RPMI7951 (cell line): Measurements from ENCODE around the gene PCBP3. TPM values are rescaled to one million over a fixed set of nuclear protein-coding genes. Genes with fewer than 3 reads are reported as not detected.
A peak's percentile ranks its signal among the peaks of the same experiment; 100 is the strongest.
"Not testable (repeated sequence)": the region's sequence is repeated elsewhere in the genome, so short reads cannot be mapped to it uniquely, and the experiment has no call there.

Source experiments
- DNase-seq: peaks from one replicate; pipeline ENCODE4 v3.0.0-alpha.2; 2012; ENCODE audit warnings: low read depth
- total RNA-seq: library from RNA; depleted of rRNA; stranded (reverse); fragments of >200 nt; shearing (Covaris generic); gene quantifications from 2 replicates; pipeline ENCODE4 v1.2.3, GENCODE V29; 2014; rRNA removed

The PCBP3 gene
- total RNA-seq, result 4.0 and 8.4 TPM in 2 replicates

- peak; percentile 93 for DNase-seq
Observed at GRCh38 chr21:45643021-45643980, at the start of gene PCBP3. Gene PCBP3, plus strand, starts transcription at chr21:45643725. Its CDS starts 206,361 bp downstream, at chr21:45850086.

DNA sequence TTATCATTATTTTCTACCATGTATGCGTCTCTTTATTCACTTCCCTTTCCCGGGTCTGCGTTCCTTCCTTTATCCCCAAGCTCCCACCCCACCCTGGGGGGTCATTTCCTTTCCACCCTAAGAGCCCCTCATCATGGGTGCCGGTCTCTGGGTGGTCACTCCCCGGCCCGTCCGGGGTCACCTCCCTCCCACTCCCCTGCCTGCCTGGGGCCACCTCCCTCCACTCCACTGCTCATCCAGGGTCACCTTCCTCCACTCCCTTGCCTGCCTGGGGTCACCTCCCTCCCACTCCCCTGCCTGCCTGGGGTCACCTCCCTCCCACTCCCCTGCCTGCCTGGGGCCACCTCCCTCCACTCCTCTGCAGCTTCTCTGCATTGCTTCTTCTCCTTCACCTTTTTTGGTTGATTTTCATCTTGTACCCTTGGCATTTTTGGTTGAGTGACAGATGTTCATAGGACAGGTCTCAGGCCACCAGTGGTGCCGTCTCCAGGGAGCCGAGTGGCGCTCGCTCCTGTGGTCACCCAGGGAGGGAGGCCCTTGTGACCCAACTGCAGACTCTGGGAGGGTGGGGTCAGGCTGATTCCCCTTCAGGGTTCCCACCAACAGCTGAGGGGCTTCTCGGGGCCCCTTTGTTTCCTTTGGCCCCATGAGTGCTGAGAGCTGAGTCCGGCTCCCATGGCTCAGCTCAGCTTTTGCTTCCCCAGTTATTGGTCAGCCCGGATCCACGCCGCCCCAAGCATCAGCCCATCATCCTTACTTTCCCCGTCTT is 48.6 kb upstream of the PCBP3 start:
- no peak for DNase-seq

GRCh38 chr21:45595574-45596295 is 47.8 kb upstream of the PCBP3 start:
- DNase-seq, result peak; percentile 10

GRCh38 chr21:45596704-45597318 is 46.7 kb upstream of the PCBP3 start:
- DNase-seq, result peak; percentile 36

DNA sequence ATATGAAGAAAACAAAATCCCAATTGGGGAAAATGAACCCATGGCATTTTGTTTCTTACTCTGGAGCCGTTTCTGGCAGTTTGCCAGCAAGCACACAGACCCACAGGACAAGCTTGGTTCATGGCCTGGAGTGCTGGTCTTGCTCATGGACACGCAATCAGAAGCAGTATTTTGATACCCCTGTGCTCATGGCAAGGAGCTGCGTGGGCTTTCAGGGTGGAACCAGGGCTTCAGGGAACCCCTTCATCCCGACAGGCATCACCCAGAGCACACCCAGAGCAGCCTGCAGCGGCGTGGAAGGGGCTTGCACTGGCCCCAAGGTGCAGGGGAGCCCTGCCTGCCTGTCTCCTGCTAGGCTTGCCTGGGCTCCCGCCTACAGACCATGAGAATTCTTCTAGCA is 45.4 kb upstream of the PCBP3 start:
- no peak for DNase-seq

DNA sequence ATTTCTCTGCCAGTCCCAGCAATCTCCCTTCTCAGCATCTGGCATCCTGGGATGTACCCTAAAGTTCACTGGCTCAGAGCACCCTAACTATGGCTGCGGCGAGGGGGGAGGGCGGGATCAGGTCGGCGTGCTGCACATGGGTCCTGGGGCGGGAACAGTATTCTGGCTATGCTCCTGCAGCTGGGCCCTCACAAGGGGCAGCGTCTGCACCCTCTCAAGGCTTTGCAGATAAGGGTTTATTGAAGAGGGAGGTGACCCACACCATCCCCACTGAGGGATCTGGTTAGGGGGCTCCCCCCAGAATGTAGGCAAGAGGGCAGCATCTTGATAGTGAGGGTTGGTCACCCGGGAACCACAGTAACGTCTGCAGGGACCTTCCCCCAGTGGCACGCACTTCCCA is 44.9 kb upstream of the PCBP3 start:
- no peak for DNase-seq

DNA sequence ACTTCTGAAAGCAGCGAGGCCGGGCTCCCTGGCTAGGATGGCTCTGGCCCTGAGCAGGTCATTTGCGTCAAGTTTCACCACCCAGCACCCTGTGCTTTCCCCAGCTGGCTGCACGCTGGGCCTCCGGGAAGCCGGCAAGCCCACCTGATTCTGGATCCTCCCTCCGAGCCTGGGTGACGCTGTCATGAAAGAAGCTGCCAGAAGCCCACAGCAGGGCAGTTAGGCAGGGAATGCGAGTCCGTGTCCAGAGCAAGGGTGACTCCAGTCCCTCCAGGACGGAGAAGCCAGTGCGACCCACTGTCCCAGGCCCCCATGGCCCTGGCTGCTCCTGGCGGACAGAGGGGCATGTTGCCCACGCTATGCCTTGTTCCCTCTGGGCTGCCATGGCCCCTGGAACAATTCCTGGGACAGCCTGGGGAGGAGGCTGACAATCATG is 44.4 kb upstream of the PCBP3 start:
- DNase-seq, result no peak

GRCh38 chr21:45600248-45600647 is 43.3 kb upstream of the PCBP3 start:
- no peak for DNase-seq

DNA sequence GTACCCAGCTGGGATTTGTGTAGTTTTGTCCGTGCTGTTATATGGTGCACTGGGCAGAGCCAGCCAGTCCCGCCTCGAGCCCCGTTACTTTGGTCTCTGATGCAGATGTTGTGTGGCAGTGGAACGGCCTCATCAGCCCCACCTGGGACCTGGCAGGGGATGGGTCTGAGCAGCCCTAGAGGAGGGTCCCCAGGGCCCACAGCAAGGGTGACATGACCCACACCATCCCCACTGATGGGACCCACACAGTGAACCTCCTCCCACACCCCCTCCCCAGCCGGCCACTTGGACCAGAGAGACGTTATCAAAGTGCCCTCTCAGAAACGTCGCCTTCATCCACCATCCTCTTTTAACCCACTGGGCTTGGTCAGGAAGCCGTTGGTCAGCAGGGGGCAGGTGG is 42.0 kb upstream of the PCBP3 start:
- no peak for DNase-seq

GRCh38 chr21:45602106-45602505 is 41.4 kb upstream of the PCBP3 start:
- no peak for DNase-seq

- DNase-seq, result no peak
Observed at GRCh38 chr21:45603481-45603880, 40.0 kb upstream of the PCBP3 start.

GRCh38 chr21:45604681-45605080 is 38.8 kb upstream of the PCBP3 start:
- not testable (repeated sequence) for DNase-seq

DNA sequence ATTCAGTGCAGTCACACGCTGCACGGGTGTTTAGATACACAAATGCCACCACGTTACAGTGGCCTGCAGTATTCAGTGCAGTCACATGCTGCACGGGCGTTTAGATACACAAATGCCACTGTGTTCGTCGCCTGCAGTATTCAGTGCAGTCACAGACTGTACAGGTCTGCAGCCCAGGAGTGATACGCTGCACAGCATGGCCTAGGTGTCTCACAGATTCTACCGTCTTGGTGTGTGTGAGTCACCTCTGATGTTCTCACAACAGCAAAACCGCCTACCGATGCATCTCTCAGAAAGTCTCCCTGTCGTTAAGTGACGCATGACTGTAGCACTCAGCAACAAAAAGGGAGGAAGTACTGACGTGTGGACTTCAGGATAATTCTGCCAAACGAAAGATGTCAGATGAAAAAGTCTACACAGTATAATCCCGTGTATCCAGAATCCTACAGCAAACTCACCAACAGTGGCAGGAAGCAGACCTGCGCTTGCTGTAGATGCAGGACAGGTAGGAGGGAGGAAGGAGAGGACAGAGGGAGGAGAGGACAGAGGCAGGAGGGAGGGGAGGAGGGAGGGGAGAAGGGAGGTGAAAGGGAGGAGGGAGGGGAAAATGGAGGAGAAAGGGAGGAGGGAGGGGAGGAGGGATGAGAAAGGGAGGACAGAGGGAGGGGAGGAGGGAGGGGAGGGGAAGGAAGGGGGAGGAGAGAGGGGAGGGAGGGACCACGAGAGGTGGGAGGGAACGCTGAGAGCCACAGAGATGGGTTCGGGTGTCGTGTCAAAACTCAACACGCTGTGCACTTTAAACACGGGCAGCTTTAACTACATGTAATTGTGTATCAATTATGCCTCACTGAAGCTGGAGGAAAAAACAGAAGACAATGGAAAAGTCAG is 36.3 kb upstream of the PCBP3 start:
- peak; percentile 88 for DNase-seq

DNA sequence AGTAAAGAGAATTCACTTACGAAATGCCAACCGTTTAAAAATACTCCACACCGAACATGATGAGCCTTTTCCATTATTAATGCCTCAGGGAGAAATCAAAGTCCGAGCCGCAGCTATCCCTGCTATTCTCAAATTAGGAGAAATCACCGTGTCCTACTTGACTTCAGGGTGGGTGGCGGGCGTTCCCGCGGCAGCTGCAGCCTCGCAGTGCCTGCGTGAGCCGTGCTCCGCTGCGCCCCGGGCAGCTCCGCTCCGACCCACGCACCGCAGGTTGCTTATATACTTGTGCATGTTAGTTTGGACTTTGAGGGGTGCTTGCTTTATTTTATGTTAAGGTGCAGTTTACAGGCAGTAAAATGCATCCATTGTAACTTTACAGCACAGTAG is 35.6 kb upstream of the PCBP3 start:
- DNase-seq, result peak; percentile 21

GRCh38 chr21:45608747-45609470 is 34.6 kb upstream of the PCBP3 start:
- not testable (repeated sequence) for DNase-seq

DNA sequence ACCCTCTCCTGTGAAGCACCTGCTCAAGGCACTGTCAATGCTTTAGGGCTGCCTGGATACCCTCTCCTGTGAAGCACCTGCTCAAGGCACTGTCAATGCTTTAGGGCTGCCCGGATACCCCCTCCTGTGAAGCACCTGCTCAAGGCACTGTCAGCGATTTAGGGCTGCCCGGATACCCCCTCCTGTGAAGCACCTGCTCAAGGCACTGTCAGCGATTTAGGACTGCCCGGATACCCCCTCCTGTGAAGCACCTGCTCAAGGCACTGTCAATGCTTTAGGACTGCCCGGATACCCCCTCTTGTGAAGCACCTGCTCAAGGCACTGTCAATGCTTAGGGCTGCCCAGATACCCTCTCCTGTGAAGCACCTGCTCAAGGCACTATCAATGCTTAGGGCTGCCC is 33.9 kb upstream of the PCBP3 start:
- not testable (repeated sequence) for DNase-seq

DNA sequence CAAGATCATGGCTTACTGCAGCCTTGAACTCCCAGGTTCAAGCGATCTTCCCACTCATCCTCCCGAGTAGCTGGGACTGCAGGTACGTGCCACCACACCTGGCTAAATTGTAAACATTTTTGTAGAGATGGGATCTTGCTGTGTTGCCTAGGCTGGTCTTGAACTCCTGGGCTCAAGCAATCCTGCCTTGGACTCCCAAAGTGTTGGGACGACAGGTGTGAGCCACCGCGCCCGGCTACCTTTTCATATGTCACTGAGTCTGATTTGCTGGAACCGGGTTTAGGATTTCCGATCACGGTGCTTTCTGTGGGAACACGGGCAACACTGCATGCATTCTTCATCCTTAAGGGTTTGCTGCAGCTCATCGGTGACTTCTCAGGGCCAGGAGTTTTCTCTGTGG is 32.2 kb upstream of the PCBP3 start:
- no peak for DNase-seq

DNA sequence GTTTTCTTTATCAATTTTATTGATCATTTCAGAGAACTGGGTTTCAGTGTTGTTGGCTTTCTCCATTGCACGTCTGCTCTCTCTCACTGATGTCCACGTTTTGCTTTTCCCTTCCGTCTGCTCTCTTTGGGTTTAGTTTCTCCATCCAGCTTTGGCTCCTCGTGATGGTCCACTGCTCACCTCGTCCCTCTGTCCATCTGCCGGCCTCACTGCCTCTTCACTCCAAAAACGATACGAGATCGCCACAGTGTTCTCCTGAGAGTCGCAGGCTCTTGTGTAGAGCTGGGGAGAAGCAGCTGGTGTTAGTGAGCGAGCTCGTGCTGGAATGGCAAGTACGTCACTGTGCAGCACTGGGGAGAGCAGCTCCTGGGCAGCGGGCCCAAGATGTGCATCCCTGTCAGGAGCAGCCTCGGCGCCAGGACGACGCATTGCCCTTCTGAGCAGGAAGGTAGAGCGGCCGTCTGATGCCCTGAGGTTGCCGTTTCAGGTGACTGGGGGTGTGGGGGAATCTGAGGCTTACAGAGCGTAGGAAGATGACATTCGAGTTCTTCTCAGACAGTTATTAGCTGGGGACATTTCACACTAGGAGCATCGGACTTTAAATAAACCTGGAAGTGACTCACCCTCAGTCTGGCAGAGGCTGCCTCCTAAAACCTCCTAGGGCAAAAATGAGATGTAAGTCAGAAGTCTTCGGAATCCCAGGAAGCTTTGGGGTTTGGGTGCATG is 31.4 kb upstream of the PCBP3 start:
- DNase-seq, result peak; percentile 90

DNA sequence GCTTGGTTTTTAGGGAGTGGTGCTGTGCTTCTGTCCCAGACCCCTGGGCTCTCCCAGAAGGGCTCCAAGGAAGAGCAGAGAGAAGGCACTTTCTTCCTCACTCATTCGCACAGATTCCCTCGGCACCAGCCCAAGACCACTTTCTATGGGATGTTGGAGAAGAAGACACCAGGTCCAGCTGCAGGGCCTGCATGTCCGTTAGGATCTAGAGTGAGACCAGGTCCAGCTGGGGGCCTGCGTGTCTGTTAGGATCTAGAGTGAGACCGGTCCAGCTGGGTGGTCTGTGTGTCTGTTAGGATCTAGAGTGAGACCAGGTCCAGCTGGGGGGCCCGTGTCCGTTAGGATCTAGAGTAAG is 30.9 kb upstream of the PCBP3 start:
- not testable (repeated sequence) for DNase-seq
